HepG2 (cell line): ENCODE measurements around the gene JPT2. TPM values are rescaled to one million over a fixed set of nuclear protein-coding genes. Genes with fewer than 3 reads are reported as not detected.
A peak's percentile ranks its signal among the peaks of the same experiment; 100 is the strongest.

Experiments used
- ATAD3A ChIP-seq: sonication (generic); formaldehyde crosslinking; IDR thresholded peaks from 2 replicates; pipeline ENCODE4 v1.4.0; 2020; ENCODE audit warnings: missing genetic modification reagents
- BORCS8-MEF2B ChIP-seq: sonication (generic); formaldehyde crosslinking; IDR thresholded peaks from 2 replicates; pipeline ENCODE4 v1.8.0; 2022; ENCODE audit warnings: mild to moderate bottlenecking, missing genetic modification reagents
- CHD2 ChIP-seq: IDR thresholded peaks from 2 replicates; pipeline ENCODE4 v1.6.1; 2011; ENCODE audit warnings: low read depth, low read length, improper control_type of control experiment
- KLF6 ChIP-seq: IDR thresholded peaks from 2 replicates; pipeline ENCODE4 v1.8.0; 2016; ENCODE audit warnings: missing biosample characterization, missing genetic modification reagents
- MATR3 ChIP-seq: sonication (generic); formaldehyde crosslinking; IDR thresholded peaks from 2 replicates; pipeline ENCODE4 v1.4.0; 2020; ENCODE audit warnings: missing genetic modification reagents
- NCOR1 ChIP-seq: fragments of 200-600 bp; sonication (generic); IDR thresholded peaks from 2 replicates; pipeline ENCODE4 v1.7.0; 2017; ENCODE audit warnings: antibody characterized with exemption, low read length, borderline replicate concordance
- NFKB2 ChIP-seq: sonication (generic); formaldehyde crosslinking; IDR thresholded peaks from 2 replicates; pipeline ENCODE4 v1.4.0; 2020; ENCODE audit warnings: missing genetic modification reagents, borderline replicate concordance
- PCBP1 ChIP-seq: fragments of 200-400 bp; formaldehyde crosslinking; IDR thresholded peaks from 2 replicates; pipeline ENCODE4 v1.6.1; 2017; ENCODE audit warnings: mild to moderate bottlenecking, low read depth, low read length, borderline replicate concordance
- PCBP2 ChIP-seq: fragments of 200-400 bp; formaldehyde crosslinking; optimal IDR thresholded peaks from 2 replicates; pipeline ENCODE3; 2018; ENCODE audit warnings: low read length, low read depth; ENCODE audit not compliant: poor library complexity, severe bottlenecking
- REL ChIP-seq: sonication (generic); formaldehyde crosslinking; conservative IDR thresholded peaks from 2 replicates; pipeline ENCODE4 v1.8.0; 2022; ENCODE audit warnings: mild to moderate bottlenecking, missing genetic modification reagents, moderate library complexity
- RFX1 ChIP-seq: fragments of 450-650 bp; IDR thresholded peaks from 2 replicates; pipeline ENCODE4 v1.6.1; 2017
- ZBTB1 ChIP-seq: sonication (generic); formaldehyde crosslinking; IDR thresholded peaks from 2 replicates; pipeline ENCODE4 v1.4.0; 2020; ENCODE audit warnings: missing genetic modification reagents, borderline replicate concordance
- ZIK1 ChIP-seq: sonication (generic); formaldehyde crosslinking; IDR thresholded peaks from 2 replicates; pipeline ENCODE4 v1.5.0; 2020; ENCODE audit warnings: mild to moderate bottlenecking, low read depth, missing genetic modification reagents, borderline replicate concordance
- ZMYM4 ChIP-seq: sonication (generic); formaldehyde crosslinking; IDR thresholded peaks from 2 replicates; pipeline ENCODE4 v1.8.1; 2023; ENCODE audit warnings: mild to moderate bottlenecking, missing genetic modification reagents
- ZNF138 ChIP-seq: sonication (generic); formaldehyde crosslinking; IDR thresholded peaks from 2 replicates; pipeline ENCODE4 v1.5.0; 2020; ENCODE audit warnings: mild to moderate bottlenecking, low read depth, missing genetic modification reagents
- ZNF274 ChIP-seq: sonication (generic); formaldehyde crosslinking; IDR thresholded peaks from 2 replicates; pipeline ENCODE4 v1.5.1; 2020; ENCODE audit warnings: mild to moderate bottlenecking, missing genetic modification reagents
- ZNF430 ChIP-seq: sonication (generic); formaldehyde crosslinking; IDR thresholded peaks from 2 replicates; pipeline ENCODE4 v1.9.0; 2021; ENCODE audit warnings: mild to moderate bottlenecking, missing genetic modification reagents
- ZNF446 ChIP-seq: sonication (generic); formaldehyde crosslinking; IDR thresholded peaks from 2 replicates; pipeline ENCODE4 v1.5.0; 2020; ENCODE audit warnings: mild to moderate bottlenecking, missing genetic modification reagents
- ZNF546 ChIP-seq: sonication (generic); formaldehyde crosslinking; conservative IDR thresholded peaks from 2 replicates; pipeline ENCODE4 v1.8.1; 2023; ENCODE audit warnings: mild to moderate bottlenecking, missing genetic modification reagents
- ZNF570 ChIP-seq: sonication (generic); formaldehyde crosslinking; IDR thresholded peaks from 2 replicates; pipeline ENCODE4 v1.4.0; 2020; ENCODE audit warnings: mild to moderate bottlenecking, missing genetic modification reagents, borderline replicate concordance
- ZNF619 ChIP-seq: sonication (generic); formaldehyde crosslinking; IDR thresholded peaks from 2 replicates; pipeline ENCODE4 v1.4.0; 2020; ENCODE audit warnings: mild to moderate bottlenecking, missing genetic modification reagents
- ZNF7 ChIP-seq: IDR thresholded peaks from 2 replicates; pipeline ENCODE4 v1.6.1; 2016; ENCODE audit warnings: missing biosample characterization, missing genetic modification reagents
- ZNF768 ChIP-seq: sonication (generic); formaldehyde crosslinking; IDR thresholded peaks from 2 replicates; pipeline ENCODE4 v1.4.0; 2020; ENCODE audit warnings: missing genetic modification reagents
- polyA plus RNA-seq, 8 experiments: library from polyadenylated mRNA; depleted of rRNA in 3 of 8; stranded (reverse) in 7 of 8; unstranded in 1 of 8; fragments of >200 nt; fragmentation: Illumina TruSeq in 4 of 8; extraction: Trizol in 4 of 8; gene quantifications; 2 replicates each; pipeline versions ENCODE4 v1.2.1 to v1.2.3, GENCODE V29; 2011 to 2016; ENCODE audit warnings: low read depth in 4 of 8, missing spikeins in 1 of 8, mixed read lengths in 1 of 8; ENCODE audit not compliant: insufficient read depth in 1 of 8
- total RNA-seq, 5 experiments: library from RNA; depleted of rRNA; stranded (reverse); fragments of >200 nt; fragmentation: Illumina TruSeq; extraction: Trizol; gene quantifications; 2 replicates each; pipeline ENCODE4 v1.2.3, GENCODE V29; 2016; ENCODE audit warnings: low read depth in 1 of 5
- TF ChIP-seq, protein P1 (sequence below), 2 experiments: IDR thresholded peaks; 2 replicates each; pipeline ENCODE4 v1.6.1; 2011 to 2012; ENCODE audit warnings: low read length in 2 of 2, borderline replicate concordance in 1 of 2, low read depth in 1 of 2, mild to moderate bottlenecking in 1 of 2, moderate library complexity in 1 of 2
- TF ChIP-seq, protein P2 (sequence below): sonication (generic); formaldehyde crosslinking; IDR thresholded peaks from 2 replicates; pipeline ENCODE4 v1.9.0; 2021; ENCODE audit warnings: missing genetic modification reagents, borderline replicate concordance

Gene JPT2
- total and polyA plus RNA-seq, 2 of the 13 experiments (the other 11 are each of a cell fraction or from before 2014, with no cell fraction given), result 53.5 to 89.4 TPM

DNA sequence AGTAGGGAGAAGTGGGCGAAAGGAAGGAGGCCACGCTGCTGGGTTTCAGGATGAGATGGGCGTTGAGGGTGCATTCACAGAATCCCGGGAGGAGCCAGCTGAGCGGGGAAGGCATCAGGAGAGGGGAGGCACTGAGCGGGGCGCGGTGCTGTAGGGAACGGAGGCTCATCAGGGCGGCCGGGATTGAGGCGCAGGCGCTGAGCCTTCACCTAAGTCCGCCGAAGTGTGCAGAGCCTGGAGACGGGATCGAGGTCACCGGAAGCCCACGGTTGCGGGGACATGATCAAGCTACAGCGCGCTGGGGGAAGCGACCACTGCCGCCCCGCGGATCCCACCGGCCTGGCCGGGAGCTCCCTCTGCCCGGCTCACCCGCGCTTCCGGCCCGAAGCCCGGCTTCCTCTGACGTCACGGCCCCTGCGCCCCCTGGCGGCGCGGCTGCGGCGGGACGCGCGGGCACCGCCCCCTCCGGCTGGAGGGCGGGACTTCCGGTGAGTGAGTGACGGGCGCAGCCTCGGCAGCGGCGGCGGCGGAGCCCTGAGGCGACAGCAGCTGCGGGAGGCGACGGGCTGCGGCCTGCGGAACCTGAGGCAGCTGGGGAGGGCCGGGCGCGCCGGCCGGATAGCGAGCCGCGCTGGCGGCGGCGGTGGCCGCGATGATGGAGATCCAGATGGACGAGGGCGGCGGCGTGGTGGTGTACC lies 27.8 kb downstream of the JPT2 start, which contains the start of gene MAPK8IP3 (continued):
- TF ChIP-seq ZNF768 (no peak), BORCS8-MEF2B (CRISPR knock-in tag) (0 out of 2 replicates have a peak, but pooled peaks have one; percentile 90), NCOR1 (no peak), ZNF570 (CRISPR knock-in tag) (no peak), ZNF430 (peak; percentile 73; the same call in 1 of the 2 replicates), ATAD3A (CRISPR knock-in tag) (no peak), KLF6 (CRISPR knock-in tag) (peak; percentile 61; the same call in 1 of the 2 replicates), RFX1 (no peak), ZNF619 (peak; percentile 83), MATR3 (CRISPR knock-in tag) (no peak), ZNF274 (CRISPR knock-in tag) (peak; percentile 48), ZNF546 (CRISPR knock-in tag) (0 out of 2 replicates have a peak, but pooled peaks have one; percentile 77), ZNF7 (CRISPR knock-in tag) (no peak), ZBTB1 (CRISPR knock-in tag) (no peak), ZMYM4 (CRISPR knock-in tag) (peak; percentile 74; the same call in 1 of the 2 replicates), ZNF138 (CRISPR knock-in tag) (no peak), PCBP2 (no peak), REL (no peak), PCBP1 (no peak), NFKB2 (CRISPR knock-in tag) (no peak; the same call in 1 of the 2 replicates), ZNF446 (no peak; the same call in 1 of the 2 replicates), CHD2 (no peak), ZIK1 (peak; percentile 92)
- TF ChIP-seq, protein P1, sequence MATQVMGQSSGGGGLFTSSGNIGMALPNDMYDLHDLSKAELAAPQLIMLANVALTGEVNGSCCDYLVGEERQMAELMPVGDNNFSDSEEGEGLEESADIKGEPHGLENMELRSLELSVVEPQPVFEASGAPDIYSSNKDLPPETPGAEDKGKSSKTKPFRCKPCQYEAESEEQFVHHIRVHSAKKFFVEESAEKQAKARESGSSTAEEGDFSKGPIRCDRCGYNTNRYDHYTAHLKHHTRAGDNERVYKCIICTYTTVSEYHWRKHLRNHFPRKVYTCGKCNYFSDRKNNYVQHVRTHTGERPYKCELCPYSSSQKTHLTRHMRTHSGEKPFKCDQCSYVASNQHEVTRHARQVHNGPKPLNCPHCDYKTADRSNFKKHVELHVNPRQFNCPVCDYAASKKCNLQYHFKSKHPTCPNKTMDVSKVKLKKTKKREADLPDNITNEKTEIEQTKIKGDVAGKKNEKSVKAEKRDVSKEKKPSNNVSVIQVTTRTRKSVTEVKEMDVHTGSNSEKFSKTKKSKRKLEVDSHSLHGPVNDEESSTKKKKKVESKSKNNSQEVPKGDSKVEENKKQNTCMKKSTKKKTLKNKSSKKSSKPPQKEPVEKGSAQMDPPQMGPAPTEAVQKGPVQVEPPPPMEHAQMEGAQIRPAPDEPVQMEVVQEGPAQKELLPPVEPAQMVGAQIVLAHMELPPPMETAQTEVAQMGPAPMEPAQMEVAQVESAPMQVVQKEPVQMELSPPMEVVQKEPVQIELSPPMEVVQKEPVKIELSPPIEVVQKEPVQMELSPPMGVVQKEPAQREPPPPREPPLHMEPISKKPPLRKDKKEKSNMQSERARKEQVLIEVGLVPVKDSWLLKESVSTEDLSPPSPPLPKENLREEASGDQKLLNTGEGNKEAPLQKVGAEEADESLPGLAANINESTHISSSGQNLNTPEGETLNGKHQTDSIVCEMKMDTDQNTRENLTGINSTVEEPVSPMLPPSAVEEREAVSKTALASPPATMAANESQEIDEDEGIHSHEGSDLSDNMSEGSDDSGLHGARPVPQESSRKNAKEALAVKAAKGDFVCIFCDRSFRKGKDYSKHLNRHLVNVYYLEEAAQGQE (IDR thresholded peaks at IDR 0.05; ENCODE audit: borderline replicate concordance in 1 of 2, low read depth in 1 of 2, low read length in 2 of 2), result no peak
- TF ChIP-seq, protein P2, sequence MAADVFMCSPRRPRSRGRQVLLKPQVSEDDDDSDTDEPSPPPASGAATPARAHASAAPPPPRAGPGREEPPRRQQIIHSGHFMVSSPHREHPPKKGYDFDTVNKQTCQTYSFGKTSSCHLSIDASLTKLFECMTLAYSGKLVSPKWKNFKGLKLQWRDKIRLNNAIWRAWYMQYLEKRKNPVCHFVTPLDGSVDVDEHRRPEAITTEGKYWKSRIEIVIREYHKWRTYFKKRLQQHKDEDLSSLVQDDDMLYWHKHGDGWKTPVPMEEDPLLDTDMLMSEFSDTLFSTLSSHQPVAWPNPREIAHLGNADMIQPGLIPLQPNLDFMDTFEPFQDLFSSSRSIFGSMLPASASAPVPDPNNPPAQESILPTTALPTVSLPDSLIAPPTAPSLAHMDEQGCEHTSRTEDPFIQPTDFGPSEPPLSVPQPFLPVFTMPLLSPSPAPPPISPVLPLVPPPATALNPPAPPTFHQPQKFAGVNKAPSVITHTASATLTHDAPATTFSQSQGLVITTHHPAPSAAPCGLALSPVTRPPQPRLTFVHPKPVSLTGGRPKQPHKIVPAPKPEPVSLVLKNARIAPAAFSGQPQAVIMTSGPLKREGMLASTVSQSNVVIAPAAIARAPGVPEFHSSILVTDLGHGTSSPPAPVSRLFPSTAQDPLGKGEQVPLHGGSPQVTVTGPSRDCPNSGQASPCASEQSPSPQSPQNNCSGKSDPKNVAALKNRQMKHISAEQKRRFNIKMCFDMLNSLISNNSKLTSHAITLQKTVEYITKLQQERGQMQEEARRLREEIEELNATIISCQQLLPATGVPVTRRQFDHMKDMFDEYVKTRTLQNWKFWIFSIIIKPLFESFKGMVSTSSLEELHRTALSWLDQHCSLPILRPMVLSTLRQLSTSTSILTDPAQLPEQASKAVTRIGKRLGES (CRISPR knock-in tag), result peak; percentile 69; the same call in 1 of the 2 replicates
